ENCODE data around the gene ZFYVE26. TPM values are rescaled to one million over a fixed set of nuclear protein-coding genes. Genes with fewer than 3 reads are reported as not detected.

The ZFYVE26 gene
- total RNA-seq, 2 donors from 2014 or later, result 22.6 to 32.5 TPM

GRCh38 chr14:67736771-67737170 lies 79.6 kb downstream of the ZFYVE26 start:
- DNase-seq (ENCODE audit: low spot score) (no peak), ATAC-seq (ENCODE audit: insufficient number of reproducible peaks, low FRiP score, low read depth) (no peak)
- no peaks in the 10 kb centered on the region for H3K9me3 ChIP-seq
- H3K27me3 ChIP-seq (replicated peaks; ENCODE audit: insufficient read depth), result no peaks in the 10 kb centered on the region
- no peaks in the 10 kb centered on the region for H3K4me1 ChIP-seq (ENCODE audit: control insufficient read depth in 1 of 2, low read depth in 2 of 2)
- no peak overlapping the region for H3K4me3 ChIP-seq
- no peak overlapping the region for H3K27ac ChIP-seq
- H3K36me3 ChIP-seq, result no peaks in the 10 kb centered on the region
- TF ChIP-seq CTCF (IDR thresholded peaks at IDR 0.05), result no peak

GRCh38 chr14:67735336-67736147 lies 80.8 kb downstream of the ZFYVE26 start:
- Histone ChIP-seq H3K4me1 (ENCODE audit: control insufficient read depth in 1 of 2, low read depth in 2 of 2) (no peaks in the 10 kb centered on the region), H3K9me3 (no peaks in the 10 kb centered on the region), H3K36me3 (no peaks in the 10 kb centered on the region), H3K27me3 (replicated peaks; ENCODE audit: insufficient read depth) (no peaks in the 10 kb centered on the region), H3K4me3 (no peak overlapping the region), H3K27ac (no peak overlapping the region)
- no peak for ATAC-seq (ENCODE audit: insufficient number of reproducible peaks, low FRiP score, low read depth)
- TF ChIP-seq CTCF (IDR thresholded peaks at IDR 0.05), result no peak
- no peak for DNase-seq (ENCODE audit: low spot score)

- no peak overlapping the region for H3K27ac ChIP-seq
- H3K4me1 ChIP-seq (ENCODE audit: control insufficient read depth in 1 of 2, low read depth in 2 of 2), result no peaks in the 10 kb centered on the region
- H3K27me3 ChIP-seq (replicated peaks; ENCODE audit: insufficient read depth), result no peaks in the 10 kb centered on the region
- TF ChIP-seq CTCF (IDR thresholded peaks at IDR 0.05), result no peak
- no peak for DNase-seq (ENCODE audit: low spot score)
- H3K4me3 ChIP-seq, result no peak overlapping the region
- no peaks in the 10 kb centered on the region for H3K36me3 ChIP-seq
- no peak for ATAC-seq (ENCODE audit: insufficient number of reproducible peaks, low FRiP score, low read depth)
- no peaks in the 10 kb centered on the region for H3K9me3 ChIP-seq
These were observed 81.7 kb downstream of the ZFYVE26 start for GRCh38 chr14:67734675-67735074.

- no peaks in the 10 kb centered on the region for H3K36me3 ChIP-seq
- no peak for ATAC-seq (ENCODE audit: insufficient number of reproducible peaks, low FRiP score, low read depth)
- no peak overlapping the region for H3K27ac ChIP-seq
- no peak for DNase-seq (ENCODE audit: low spot score)
- no peaks in the 10 kb centered on the region for H3K4me1 ChIP-seq (ENCODE audit: control insufficient read depth in 1 of 2, low read depth in 2 of 2)
- no peaks in the 10 kb centered on the region for H3K9me3 ChIP-seq
- no peak overlapping the region for H3K4me3 ChIP-seq
- no peak for TF ChIP-seq CTCF (IDR thresholded peaks at IDR 0.05)
- no peaks in the 10 kb centered on the region for H3K27me3 ChIP-seq (replicated peaks; ENCODE audit: insufficient read depth)
These were observed 82.8 kb downstream of the ZFYVE26 start for GRCh38 chr14:67733616-67734015.

- ATAC-seq (ENCODE audit: insufficient number of reproducible peaks, low FRiP score, low read depth) (no peak), DNase-seq (ENCODE audit: low spot score) (no peak)
- TF ChIP-seq CTCF (IDR thresholded peaks at IDR 0.05), result no peak
- Histone ChIP-seq H3K27me3 (replicated peaks; ENCODE audit: insufficient read depth) (no peaks in the 10 kb centered on the region), H3K36me3 (no peaks in the 10 kb centered on the region), H3K9me3 (no peaks in the 10 kb centered on the region), H3K4me3 (no peak overlapping the region), H3K27ac (no peak overlapping the region), H3K4me1 (ENCODE audit: control insufficient read depth in 1 of 2, low read depth in 2 of 2) (no peaks in the 10 kb centered on the region)
These were observed 87.1 kb downstream of the ZFYVE26 start for GRCh38 chr14:67729072-67729885.
